ENCODE data around the gene RFC4. TPM values are rescaled to one million over a fixed set of nuclear protein-coding genes. Genes with fewer than 3 reads are reported as not detected.

The RFC4 gene
- total RNA-seq, 4 donors from 2014 or later, result 6.1 to 26.4 (median 10.6) TPM

DNA sequence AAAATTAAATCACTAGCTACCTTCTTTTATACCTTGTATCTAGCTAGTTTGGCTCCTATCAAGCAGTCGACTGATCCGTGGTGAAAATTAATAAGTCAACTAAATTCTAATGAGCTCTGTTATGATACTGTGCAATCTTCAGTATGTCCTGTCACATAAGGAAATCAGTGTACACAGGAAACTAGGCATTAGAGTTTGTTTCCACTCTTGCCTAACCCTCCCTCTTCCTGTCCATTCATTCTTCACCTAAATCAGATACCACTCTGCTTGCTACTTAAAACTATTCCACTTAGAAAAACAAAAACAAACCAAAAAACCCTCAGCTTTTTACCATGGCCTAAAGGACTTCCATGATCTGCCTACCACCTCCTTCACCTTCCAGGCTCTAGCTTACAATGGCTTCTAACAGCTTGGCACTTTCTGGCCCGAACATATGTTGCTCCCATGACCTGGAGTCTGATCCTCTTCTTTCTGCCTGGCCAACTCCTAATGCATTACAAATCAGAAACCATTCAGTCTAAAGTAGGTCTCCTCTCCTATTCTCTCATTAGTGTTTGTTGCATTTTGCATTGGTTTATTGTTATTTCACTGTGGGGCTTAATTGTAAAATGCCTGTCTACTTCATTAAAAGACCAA lies 7.9 kb downstream of the RFC4 start:
- no peak for DNase-seq
- Histone ChIP-seq H3K4me1 (no peaks in the 10 kb centered on the region), H3K9me3 (no peaks in the 10 kb centered on the region), H3K36me3 (peaks cover 0 to 29% (median 0%) of the 10 kb centered on the region in 3 donors), H3K4me3 (no peak overlapping the region), H3K27me3 (no peaks in the 10 kb centered on the region), H3K27ac (no peak overlapping the region)
- TF ChIP-seq, protein P1, sequence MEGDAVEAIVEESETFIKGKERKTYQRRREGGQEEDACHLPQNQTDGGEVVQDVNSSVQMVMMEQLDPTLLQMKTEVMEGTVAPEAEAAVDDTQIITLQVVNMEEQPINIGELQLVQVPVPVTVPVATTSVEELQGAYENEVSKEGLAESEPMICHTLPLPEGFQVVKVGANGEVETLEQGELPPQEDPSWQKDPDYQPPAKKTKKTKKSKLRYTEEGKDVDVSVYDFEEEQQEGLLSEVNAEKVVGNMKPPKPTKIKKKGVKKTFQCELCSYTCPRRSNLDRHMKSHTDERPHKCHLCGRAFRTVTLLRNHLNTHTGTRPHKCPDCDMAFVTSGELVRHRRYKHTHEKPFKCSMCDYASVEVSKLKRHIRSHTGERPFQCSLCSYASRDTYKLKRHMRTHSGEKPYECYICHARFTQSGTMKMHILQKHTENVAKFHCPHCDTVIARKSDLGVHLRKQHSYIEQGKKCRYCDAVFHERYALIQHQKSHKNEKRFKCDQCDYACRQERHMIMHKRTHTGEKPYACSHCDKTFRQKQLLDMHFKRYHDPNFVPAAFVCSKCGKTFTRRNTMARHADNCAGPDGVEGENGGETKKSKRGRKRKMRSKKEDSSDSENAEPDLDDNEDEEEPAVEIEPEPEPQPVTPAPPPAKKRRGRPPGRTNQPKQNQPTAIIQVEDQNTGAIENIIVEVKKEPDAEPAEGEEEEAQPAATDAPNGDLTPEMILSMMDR (IDR thresholded peaks at IDR 0.05), result no peak
- TF ChIP-seq POLR2A (IDR thresholded peaks at IDR 0.05), result no peak

DNA sequence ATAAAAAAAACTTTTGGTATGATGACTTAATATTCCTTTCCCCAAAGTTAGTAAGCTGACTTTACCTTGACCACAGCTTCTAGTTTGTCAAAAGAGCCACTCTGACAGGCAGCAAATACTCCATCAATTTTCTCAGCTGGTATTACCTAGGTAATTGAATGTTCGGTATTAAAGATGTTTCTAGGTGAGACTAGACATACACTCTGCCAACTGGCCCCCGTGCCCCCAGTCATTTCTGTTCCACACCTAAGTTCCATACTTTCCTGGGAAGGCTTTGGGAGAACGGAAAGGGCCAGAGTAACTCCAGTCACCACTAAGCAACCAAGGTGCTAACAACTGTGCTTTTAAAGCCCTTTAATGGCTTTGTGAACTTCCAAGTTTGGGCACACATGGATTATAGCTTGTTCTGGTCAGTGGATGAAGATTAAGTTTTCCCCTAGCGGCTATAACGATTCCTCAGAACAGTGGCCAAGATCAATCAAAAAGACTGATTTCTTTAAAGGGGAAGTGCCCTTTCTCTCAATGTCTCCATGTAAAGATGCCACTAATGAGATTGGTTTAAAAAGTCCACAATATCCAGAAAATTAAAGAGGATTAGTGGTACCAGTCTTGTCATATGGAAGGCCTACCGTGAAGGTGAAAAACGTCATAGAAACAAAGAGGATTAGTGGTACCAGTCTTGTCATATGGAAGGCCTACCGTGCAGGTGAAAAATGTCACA lies 15.9 kb downstream of the RFC4 start:
- peaks cover 0 to 27% (median 18%) of the 10 kb centered on the region in 4 donors for H3K4me1 ChIP-seq
- H3K4me3 ChIP-seq, result no peak overlapping the region
- H3K36me3 ChIP-seq, result peaks cover 0 to 60% (median 0%) of the 10 kb centered on the region in 3 donors
- DNase-seq, result no peak
- TF ChIP-seq, protein P1 (IDR thresholded peaks at IDR 0.05), result no peak
- TF ChIP-seq POLR2A (IDR thresholded peaks at IDR 0.05), result no peak
- no peak overlapping the region for H3K27ac ChIP-seq
- H3K9me3 ChIP-seq, result no peaks in the 10 kb centered on the region
- no peaks in the 10 kb centered on the region for H3K27me3 ChIP-seq

DNA sequence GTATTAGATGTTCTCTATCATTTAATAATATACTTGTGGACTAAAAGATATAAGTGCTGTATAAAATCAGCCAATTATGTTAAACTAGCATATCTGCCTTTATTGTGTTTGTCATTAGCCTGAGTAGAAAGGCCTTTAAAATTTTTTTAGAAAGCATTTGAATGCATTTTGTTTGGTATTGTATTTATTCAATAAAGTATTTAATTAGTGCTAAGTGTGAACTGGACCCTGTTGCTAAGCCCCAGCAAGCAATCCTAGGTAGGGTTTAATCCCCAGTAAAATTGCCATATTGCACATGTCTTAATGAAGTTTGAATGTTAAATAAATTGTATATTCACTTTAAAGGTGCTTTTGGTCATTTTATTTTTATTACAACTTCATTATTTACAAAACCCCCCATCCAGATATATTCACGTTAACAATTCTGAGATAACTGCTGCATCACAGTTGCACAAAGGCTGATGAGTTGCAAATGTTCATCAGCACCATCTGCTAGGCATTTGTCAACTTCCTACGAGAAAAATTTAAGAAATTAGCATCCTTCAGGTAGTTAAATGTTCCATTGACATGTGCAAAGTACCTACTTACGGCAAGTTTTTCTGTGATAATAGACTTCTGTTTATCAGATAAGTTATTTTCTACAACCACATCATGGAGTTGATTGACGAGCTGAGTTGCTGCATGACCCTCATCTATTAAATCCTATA lies 16.6 kb downstream of the RFC4 start:
- Histone ChIP-seq H3K4me1 (peaks cover 0 to 34% (median 21%) of the 10 kb centered on the region in 4 donors), H3K27ac (no peak overlapping the region), H3K4me3 (no peak overlapping the region), H3K9me3 (no peaks in the 10 kb centered on the region), H3K36me3 (peaks cover 0 to 67% (median 0%) of the 10 kb centered on the region in 3 donors), H3K27me3 (no peaks in the 10 kb centered on the region)
- TF ChIP-seq POLR2A (IDR thresholded peaks at IDR 0.05), result no peak
- TF ChIP-seq, protein P1 (IDR thresholded peaks at IDR 0.05), result no peak
- no peak for DNase-seq

DNA sequence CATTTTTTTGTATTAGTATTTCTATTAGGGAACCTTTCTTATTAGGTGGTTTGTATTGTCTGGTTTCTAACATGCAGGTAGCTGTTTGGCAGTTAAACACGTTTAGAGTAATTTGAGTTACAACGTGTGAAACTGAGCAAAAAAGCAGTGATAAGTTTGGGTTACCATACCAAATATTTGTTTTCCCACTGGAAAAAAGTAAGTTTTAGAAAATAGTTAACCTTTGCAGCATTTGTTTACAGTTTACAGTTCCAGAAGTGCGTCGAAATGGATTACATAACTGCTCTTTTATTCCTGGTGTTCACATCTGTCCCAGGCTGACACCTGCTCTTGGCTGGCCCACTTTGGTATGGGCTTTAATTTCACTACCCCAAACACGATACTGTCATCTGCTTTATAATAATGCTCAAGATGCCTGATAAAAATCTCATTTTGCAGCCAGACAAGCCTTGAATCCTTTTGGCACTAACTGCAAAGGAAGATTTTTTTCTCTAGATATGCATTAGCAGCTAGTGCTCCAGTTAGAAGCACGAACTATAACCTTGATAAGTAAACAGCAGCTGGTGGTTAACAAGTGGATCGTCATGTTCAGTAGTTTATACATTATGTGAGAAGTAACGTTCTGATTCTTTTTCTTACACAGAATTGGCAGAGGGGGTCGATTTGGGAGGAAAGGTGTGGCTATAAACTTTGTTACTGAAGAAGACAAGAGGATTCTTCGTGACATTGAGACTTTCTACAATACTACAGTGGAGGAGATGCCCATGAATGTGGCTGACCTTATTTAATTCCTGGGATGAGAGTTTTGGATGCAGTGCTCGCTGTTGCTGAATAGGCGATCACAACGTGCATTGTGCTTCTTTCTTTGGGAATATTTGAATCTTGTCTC lies 17.6 kb downstream of the RFC4 start:
- no peak for DNase-seq
- Histone ChIP-seq H3K4me3 (no peak overlapping the region), H3K9me3 (no peaks in the 10 kb centered on the region), H3K27ac (peak overlapping the region in 1 of 4 donors; percentile 11), H3K4me1 (peaks cover 0 to 34% (median 21%) of the 10 kb centered on the region in 4 donors), H3K36me3 (peaks cover 0 to 70% (median 0%) of the 10 kb centered on the region in 3 donors), H3K27me3 (no peaks in the 10 kb centered on the region)
- TF ChIP-seq, protein P1 (IDR thresholded peaks at IDR 0.05), result no peak
- no peak for TF ChIP-seq POLR2A (IDR thresholded peaks at IDR 0.05)

All from Peyer's patch (tissue), 4 donors.